ENCODE results near the gene TNIK.

TNIK gene

GRCh38 chr3:171186817-171187500 lies 273.2 kb downstream of the TNIK start:
- TF ChIP-seq CTCF (conservative IDR thresholded peaks at IDR 0.05; ENCODE audit: control insufficient read depth, insufficient read depth, low read depth, low read length), result no peak
- no peak overlapping the region for H3K4me3 ChIP-seq (ENCODE audit: control insufficient read depth, low read depth, low read length)
- DNase-seq (ENCODE audit: low read depth), result no peak

DNA sequence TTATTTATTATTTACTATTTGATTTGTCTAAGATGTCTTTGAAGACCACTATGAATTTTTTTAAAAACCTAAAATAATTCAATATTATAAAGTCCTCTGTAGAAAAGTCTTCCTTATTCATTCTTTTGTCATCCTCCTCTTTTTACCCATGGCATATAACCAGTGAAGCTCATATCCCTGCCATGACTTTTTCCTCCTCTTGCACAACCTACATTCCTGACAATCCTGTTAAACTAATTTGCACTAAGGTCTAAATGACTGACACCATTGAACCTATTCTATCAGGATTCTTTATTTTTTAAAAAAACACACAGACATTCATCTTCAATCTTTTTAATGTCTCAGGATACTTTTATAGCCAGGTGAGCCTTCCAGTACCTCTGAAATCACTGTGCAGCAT lies 273.8 kb downstream of the TNIK start:
- no peak overlapping the region for H3K4me3 ChIP-seq (ENCODE audit: control insufficient read depth, low read depth, low read length)
- TF ChIP-seq CTCF (conservative IDR thresholded peaks at IDR 0.05; ENCODE audit: control insufficient read depth, insufficient read depth, low read depth, low read length), result no peak
- DNase-seq (ENCODE audit: low read depth), result no peak

DNA sequence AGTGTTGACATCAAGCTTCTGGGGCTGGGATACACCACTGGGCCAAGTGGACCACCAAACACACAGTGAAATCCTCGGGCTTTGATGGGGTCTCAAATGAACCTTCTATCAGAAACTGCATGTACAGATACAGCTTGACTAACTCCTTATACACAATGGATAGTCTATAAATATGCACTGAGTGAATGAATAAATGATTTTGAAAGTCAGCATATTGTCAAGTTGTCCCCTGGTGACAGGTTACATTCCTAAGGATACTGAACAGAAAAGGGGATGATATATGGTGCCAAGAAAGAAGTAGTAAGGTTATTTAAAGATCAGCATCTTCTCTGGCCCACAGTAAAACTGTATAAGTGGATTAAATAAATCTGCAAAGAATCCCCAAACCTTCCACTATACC lies 274.2 kb downstream of the TNIK start:
- no peak overlapping the region for H3K4me3 ChIP-seq (ENCODE audit: control insufficient read depth, low read depth, low read length)
- DNase-seq (ENCODE audit: low read depth), result no peak
- no peak for TF ChIP-seq CTCF (conservative IDR thresholded peaks at IDR 0.05; ENCODE audit: control insufficient read depth, insufficient read depth, low read depth, low read length)

GRCh38 chr3:171184372-171184771 lies 275.8 kb downstream of the TNIK start:
- no peak overlapping the region for H3K4me3 ChIP-seq (ENCODE audit: control insufficient read depth, low read depth, low read length)
- DNase-seq (ENCODE audit: low read depth), result no peak
- TF ChIP-seq CTCF (conservative IDR thresholded peaks at IDR 0.05; ENCODE audit: control insufficient read depth, insufficient read depth, low read depth, low read length), result no peak

DNA sequence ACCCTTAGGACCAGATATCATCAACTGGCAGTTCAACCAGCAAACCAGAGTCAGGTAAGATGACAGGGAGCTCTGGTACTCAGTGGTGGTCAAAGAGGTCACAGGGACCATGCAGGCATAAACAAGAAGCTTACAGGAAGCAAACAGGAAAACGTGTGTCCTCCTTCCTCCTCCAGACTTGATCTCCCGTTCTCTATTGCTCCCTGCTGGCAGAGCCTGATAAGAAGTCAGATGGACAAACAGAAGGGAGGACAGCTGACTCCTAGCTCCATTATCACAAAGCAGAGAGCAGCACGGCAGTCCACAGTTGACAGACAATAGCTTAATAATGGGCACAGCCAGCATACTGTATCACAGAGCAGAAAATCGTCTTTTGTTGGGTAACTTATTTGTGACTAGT lies 277.2 kb downstream of the TNIK start:
- H3K4me3 ChIP-seq (ENCODE audit: control insufficient read depth, low read depth, low read length), result no peak overlapping the region
- TF ChIP-seq CTCF (conservative IDR thresholded peaks at IDR 0.05; ENCODE audit: control insufficient read depth, insufficient read depth, low read depth, low read length), result peak; percentile 62
- peak; percentile 66 for DNase-seq (ENCODE audit: low read depth)

- DNase-seq (ENCODE audit: low read depth), result peak; percentile 68
- no peak overlapping the region for H3K4me3 ChIP-seq (ENCODE audit: control insufficient read depth, low read depth, low read length)
- TF ChIP-seq CTCF (conservative IDR thresholded peaks at IDR 0.05; ENCODE audit: control insufficient read depth, insufficient read depth, low read depth, low read length), result no peak
Measured at GRCh38 chr3:171181907-171182690, 278.1 kb downstream of the TNIK start.

Measured in fibroblast of mammary gland (primary cell).